Neuronal stem cell (in vitro differentiated cells): ENCODE measurements around the gene VIT.

Experiments
- DNase-seq: peaks from one replicate; pipeline ENCODE4 v3.0.0-alpha.2; 2013; ENCODE audit warnings: low spot score
- H2AFZ ChIP-seq: one replicate; pipeline ENCODE4 v1.6.1; 2013; ENCODE audit warnings: mild to moderate bottlenecking, low read length, inconsistent platforms
- H2AK5ac ChIP-seq: 2 replicates; pipeline ENCODE4 v1.6.1; 2013; ENCODE audit warnings: low read depth, mild to moderate bottlenecking, inconsistent platforms, low read length, moderate library complexity, mixed read lengths
- H2BK120ac ChIP-seq: 2 replicates; pipeline ENCODE4 v1.6.1; 2013; ENCODE audit warnings: low read depth, mild to moderate bottlenecking, inconsistent platforms, low read length, moderate library complexity, mixed read lengths
- H2BK12ac ChIP-seq: one replicate; pipeline ENCODE4 v1.6.1; 2013; ENCODE audit warnings: low read length, inconsistent platforms
- H2BK15ac ChIP-seq: 2 replicates; pipeline ENCODE4 v1.6.1; 2013; ENCODE audit warnings: mild to moderate bottlenecking, low read length, inconsistent platforms, mixed read lengths
- H2BK5ac ChIP-seq: one replicate; pipeline ENCODE4 v1.6.1; 2013; ENCODE audit warnings: inconsistent platforms, mild to moderate bottlenecking, low read length, moderate library complexity
- H3K14ac ChIP-seq: one replicate; pipeline ENCODE4 v1.6.1; 2013; ENCODE audit warnings: low read length, inconsistent platforms
- H3K18ac ChIP-seq: 2 replicates; pipeline ENCODE4 v1.6.1; 2013; ENCODE audit warnings: low read length, inconsistent platforms
- H3K23ac ChIP-seq: 2 replicates; pipeline ENCODE4 v1.6.1; 2013; ENCODE audit warnings: low read depth, mild to moderate bottlenecking, mixed read lengths, low read length, inconsistent platforms; ENCODE audit not compliant: poor library complexity
- H3K27ac ChIP-seq: replicated peaks from 3 replicates; pipeline ENCODE4 v1.5.1; 2013; ENCODE audit warnings: low read length, inconsistent platforms
- H3K27me3 ChIP-seq, 3 experiments: 2 replicates each; pipeline ENCODE4 v1.6.1; 2013; ENCODE audit warnings: low read length in 3 of 3, mild to moderate bottlenecking in 2 of 3, inconsistent platforms in 1 of 3, low read depth in 1 of 3, mixed read lengths in 1 of 3, moderate library complexity in 1 of 3; ENCODE audit not compliant: control insufficient read depth in 3 of 3, insufficient read depth in 3 of 3
- H3K36me3 ChIP-seq, 2 donors: replicated peaks in 1 of 2; 2 replicates each; pipeline ENCODE4 v1.6.1; 2013; ENCODE audit warnings: low read length in 2 of 2; ENCODE audit not compliant: control insufficient read depth in 2 of 2, insufficient read depth in 2 of 2
- H3K4ac ChIP-seq: 2 replicates; pipeline ENCODE4 v1.6.1; 2013; ENCODE audit warnings: inconsistent platforms, mild to moderate bottlenecking, low read length, moderate library complexity
- H3K4me1 ChIP-seq, 2 donors: 1 replicate in 1 of 2; 2 replicates in 1 of 2; pipeline ENCODE4 v1.6.1; 2013; ENCODE audit warnings: low read length in 2 of 2, low read depth in 1 of 2; ENCODE audit not compliant: control insufficient read depth in 2 of 2, insufficient read depth in 1 of 2
- H3K4me2 ChIP-seq: one replicate; pipeline ENCODE4 v1.6.1; 2013; ENCODE audit warnings: mild to moderate bottlenecking, low read length, inconsistent platforms; ENCODE audit not compliant: insufficient read depth, poor library complexity, severe bottlenecking
- H3K4me3 ChIP-seq, 2 donors: 2 replicates each; pipeline ENCODE4 v1.5.1; 2013; ENCODE audit warnings: low read length in 2 of 2, mild to moderate bottlenecking in 2 of 2, inconsistent platforms in 1 of 2, moderate library complexity in 1 of 2
- H3K79me1 ChIP-seq: one replicate; pipeline ENCODE4 v1.6.1; 2013; ENCODE audit warnings: low read depth, mild to moderate bottlenecking, inconsistent platforms, low read length, moderate library complexity
- H3K9ac ChIP-seq: one replicate; pipeline ENCODE4 v1.6.1; 2013; ENCODE audit warnings: mild to moderate bottlenecking, low read depth, low read length, inconsistent platforms; ENCODE audit not compliant: poor library complexity
- H3K9me3 ChIP-seq, 2 donors: replicated peaks in 1 of 2; 2 replicates each; pipeline versions ENCODE3 to v1.6.1; 2013; ENCODE audit warnings: low read length in 2 of 2, mild to moderate bottlenecking in 2 of 2, inconsistent platforms in 1 of 2, low read depth in 1 of 2, mixed read lengths in 1 of 2, moderate library complexity in 1 of 2; ENCODE audit not compliant: control insufficient read depth in 2 of 2, insufficient read depth in 1 of 2
- H4K8ac ChIP-seq: one replicate; pipeline ENCODE4 v1.6.1; 2013; ENCODE audit warnings: low read depth, mild to moderate bottlenecking, inconsistent platforms, low read length, moderate library complexity
- H4K91ac ChIP-seq: one replicate; pipeline ENCODE4 v1.6.1; 2013; ENCODE audit warnings: low read length, low read depth, mild to moderate bottlenecking, inconsistent platforms; ENCODE audit not compliant: poor library complexity
- WGBS, 2 donors: extraction: QIAGEN DNeasy Blood & Tissue Kit; methylation state at CpG; one replicate each; pipeline ENCODE4 v1.1.7; 2013; ENCODE audit warnings: missing lambda C conversion rate in 2 of 2, mixed read lengths in 1 of 2; ENCODE audit not compliant: insufficient read length in 2 of 2, insufficient replicate concordance in 1 of 2; ENCODE audit errors: extremely low coverage in 2 of 2; 5-methylcytosine and 5-hydroxymethylcytosine counted together

VIT gene

DNA sequence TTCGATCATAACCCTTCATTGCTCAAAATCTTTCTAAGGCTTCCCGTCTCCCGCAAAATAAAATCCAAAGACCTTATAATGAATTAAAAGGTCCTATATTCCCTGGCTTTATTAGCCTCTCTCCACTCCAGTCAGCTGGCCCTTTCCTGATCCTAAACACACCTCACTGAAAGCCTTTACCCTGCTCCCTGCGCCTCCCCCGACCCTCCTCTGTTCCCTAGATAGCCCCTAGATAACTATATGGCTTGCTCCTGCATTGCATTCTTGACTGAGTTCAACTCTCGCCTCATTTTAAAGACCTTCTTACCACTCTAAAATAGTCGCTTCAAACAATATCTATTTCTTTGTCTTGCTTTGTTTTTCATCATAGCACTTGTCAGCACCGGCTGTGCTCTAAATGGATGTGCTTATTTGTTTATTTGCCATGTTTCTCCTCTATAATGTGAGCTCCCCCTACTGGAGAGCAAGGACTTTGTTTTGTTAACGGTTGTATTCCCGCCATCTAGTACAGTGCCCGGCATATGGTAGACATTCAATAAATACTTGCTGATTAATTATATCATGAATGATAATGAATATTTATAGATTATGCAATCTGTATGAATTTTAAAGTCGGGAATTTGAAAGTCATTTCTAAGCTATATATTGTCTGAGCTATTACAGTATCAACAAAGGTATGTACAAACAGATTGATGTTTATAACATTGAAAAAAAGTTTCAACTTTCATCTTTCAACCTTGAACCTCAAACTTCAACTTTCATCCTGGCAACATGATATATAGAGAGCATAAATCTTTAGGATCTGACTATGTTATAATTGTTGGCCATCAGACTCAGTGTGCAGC is 32.4 kb upstream of the VIT start:
- no peak overlapping the region for H3K27ac ChIP-seq
- H2BK12ac ChIP-seq = no peak overlapping the region
- no peaks in the 10 kb centered on the region for H3K36me3 ChIP-seq
- H3K18ac ChIP-seq = no peak overlapping the region
- H3K23ac ChIP-seq = no peak overlapping the region
- H3K27me3 ChIP-seq = no peaks in the 10 kb centered on the region
- H2BK5ac ChIP-seq = no peak overlapping the region
- no peak overlapping the region for H3K4ac ChIP-seq
- H2BK120ac ChIP-seq = no peak overlapping the region
- peaks cover 0 to 3% of the 10 kb centered on the region in 2 donors for H3K4me1 ChIP-seq
- H2AFZ ChIP-seq = no peak overlapping the region
- no peak overlapping the region for H2BK15ac ChIP-seq
- peak; percentile 54 for DNase-seq
- 100% methylated on average over 2 of the region's 12 CpGs; no CpG with 5 or more reads in 1 of the 2 donors for WGBS, 2 donors
- no peaks in the 10 kb centered on the region for H3K9me3 ChIP-seq
- no peak overlapping the region for H3K4me2 ChIP-seq
- no peak overlapping the region for H3K14ac ChIP-seq
- no peaks in the 10 kb centered on the region for H3K79me1 ChIP-seq
- H2AK5ac ChIP-seq = no peak overlapping the region
- no peak overlapping the region for H4K8ac ChIP-seq
- no peak overlapping the region for H4K91ac ChIP-seq
- H3K9ac ChIP-seq = no peak overlapping the region
- no peak overlapping the region for H3K4me3 ChIP-seq

- Histone ChIP-seq H3K4ac (no peak overlapping the region), H3K23ac (no peak overlapping the region), H3K27ac (no peak overlapping the region), H3K4me2 (no peak overlapping the region), H3K27me3 (no peaks in the 10 kb centered on the region), H2BK5ac (no peak overlapping the region), H3K9ac (no peak overlapping the region), H2AFZ (no peak overlapping the region), H2BK12ac (no peak overlapping the region), H3K4me1 (peaks cover 0 to 3% of the 10 kb centered on the region in 2 donors), H3K9me3 (no peaks in the 10 kb centered on the region), H3K36me3 (no peaks in the 10 kb centered on the region), H4K91ac (no peak overlapping the region), H3K14ac (no peak overlapping the region), H3K79me1 (no peaks in the 10 kb centered on the region), H2BK15ac (no peak overlapping the region), H4K8ac (no peak overlapping the region), H3K18ac (no peak overlapping the region), H2AK5ac (no peak overlapping the region), H2BK120ac (no peak overlapping the region), H3K4me3 (no peak overlapping the region)
- no CpG with 5 or more reads among the region's 1 CpG for WGBS, 2 donors
- DNase-seq = no peak
Observed at GRCh38 chr2:36664696-36665076, 31.8 kb upstream of the VIT start.

- peaks cover 0 to 3% of the 10 kb centered on the region in 2 donors for H3K4me1 ChIP-seq
- H2BK15ac ChIP-seq = no peak overlapping the region
- H3K4ac ChIP-seq = no peak overlapping the region
- H2BK120ac ChIP-seq = no peak overlapping the region
- H4K91ac ChIP-seq = no peak overlapping the region
- H3K9me3 ChIP-seq = no peaks in the 10 kb centered on the region
- no peaks in the 10 kb centered on the region for H3K27me3 ChIP-seq
- H3K27ac ChIP-seq = no peak overlapping the region
- no peak overlapping the region for H2AK5ac ChIP-seq
- no CpG with 5 or more reads among the region's 9 CpGs for WGBS, 2 donors
- H3K4me3 ChIP-seq = no peak overlapping the region
- peak; percentile 23 for DNase-seq
- no peak overlapping the region for H3K18ac ChIP-seq
- no peak overlapping the region for H4K8ac ChIP-seq
- H2BK5ac ChIP-seq = no peak overlapping the region
- peak overlapping the region; percentile 66 for H2AFZ ChIP-seq
- no peaks in the 10 kb centered on the region for H3K79me1 ChIP-seq
- no peaks in the 10 kb centered on the region for H3K36me3 ChIP-seq
- H3K14ac ChIP-seq = no peak overlapping the region
- H3K4me2 ChIP-seq = no peak overlapping the region
- no peak overlapping the region for H2BK12ac ChIP-seq
- H3K9ac ChIP-seq = no peak overlapping the region
- no peak overlapping the region for H3K23ac ChIP-seq
Observed at GRCh38 chr2:36667931-36668330, 28.6 kb upstream of the VIT start.

DNA sequence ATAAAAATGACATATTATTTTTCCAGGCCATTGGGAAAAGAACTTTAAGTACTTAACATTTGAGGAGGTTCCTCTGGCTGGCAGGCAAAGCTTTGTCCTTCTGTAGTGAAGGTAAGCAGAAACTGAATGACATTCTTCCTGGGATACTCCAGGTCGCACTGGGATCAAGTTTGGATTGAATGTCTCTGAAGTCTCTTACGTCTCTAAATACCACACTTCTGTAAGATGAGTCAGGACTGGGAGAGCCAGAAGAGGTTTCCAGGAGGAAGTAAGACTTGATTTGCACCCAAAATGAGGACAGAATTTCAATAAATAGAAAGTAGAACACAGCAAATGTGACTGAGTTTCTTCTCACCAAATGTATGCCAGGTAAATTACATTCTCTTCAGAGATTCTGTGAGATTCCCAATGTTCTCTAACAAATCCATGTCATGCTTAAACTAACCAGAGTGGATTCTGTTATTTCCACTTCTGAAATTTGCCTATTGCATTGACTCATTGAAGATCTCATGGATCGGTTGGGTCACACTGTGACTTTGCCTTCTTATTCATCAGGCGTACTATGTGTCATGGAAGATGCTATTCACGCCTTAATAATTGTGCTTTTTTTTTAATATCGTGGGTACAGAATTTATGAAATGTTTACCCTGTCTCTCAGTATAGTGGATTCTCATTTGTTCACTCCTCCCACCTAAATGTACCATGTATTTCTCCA is 25.5 kb upstream of the VIT start:
- Histone ChIP-seq H2AK5ac (no peak overlapping the region), H4K8ac (no peak overlapping the region), H2AFZ (no peak overlapping the region), H3K4me3 (no peak overlapping the region), H3K9me3 (no peaks in the 10 kb centered on the region), H3K18ac (no peak overlapping the region), H3K27me3 (peaks cover 0 to 2% (median 0%) of the 10 kb centered on the region in 3 experiments), H4K91ac (no peak overlapping the region), H3K4me1 (peaks cover 0 to 1% of the 10 kb centered on the region in 2 donors), H3K4me2 (no peak overlapping the region), H3K9ac (no peak overlapping the region), H3K79me1 (no peaks in the 10 kb centered on the region), H2BK12ac (no peak overlapping the region), H3K4ac (no peak overlapping the region), H3K23ac (no peak overlapping the region), H3K14ac (no peak overlapping the region), H3K36me3 (no peaks in the 10 kb centered on the region), H2BK120ac (no peak overlapping the region), H3K27ac (no peak overlapping the region), H2BK15ac (no peak overlapping the region), H2BK5ac (no peak overlapping the region)
- WGBS, 2 donors = no CpG with 5 or more reads among the region's 6 CpGs
- no peak for DNase-seq
